ENCODE data around the gene BRD7. TPM values are rescaled to one million over a fixed set of nuclear protein-coding genes. Genes with fewer than 3 reads are reported as not detected.

Gene BRD7
- total and polyA plus RNA-seq, 2 of the 13 experiments (the other 11 are each of a cell fraction or from before 2014, with no cell fraction given), result 82.3 to 149 TPM

DNA sequence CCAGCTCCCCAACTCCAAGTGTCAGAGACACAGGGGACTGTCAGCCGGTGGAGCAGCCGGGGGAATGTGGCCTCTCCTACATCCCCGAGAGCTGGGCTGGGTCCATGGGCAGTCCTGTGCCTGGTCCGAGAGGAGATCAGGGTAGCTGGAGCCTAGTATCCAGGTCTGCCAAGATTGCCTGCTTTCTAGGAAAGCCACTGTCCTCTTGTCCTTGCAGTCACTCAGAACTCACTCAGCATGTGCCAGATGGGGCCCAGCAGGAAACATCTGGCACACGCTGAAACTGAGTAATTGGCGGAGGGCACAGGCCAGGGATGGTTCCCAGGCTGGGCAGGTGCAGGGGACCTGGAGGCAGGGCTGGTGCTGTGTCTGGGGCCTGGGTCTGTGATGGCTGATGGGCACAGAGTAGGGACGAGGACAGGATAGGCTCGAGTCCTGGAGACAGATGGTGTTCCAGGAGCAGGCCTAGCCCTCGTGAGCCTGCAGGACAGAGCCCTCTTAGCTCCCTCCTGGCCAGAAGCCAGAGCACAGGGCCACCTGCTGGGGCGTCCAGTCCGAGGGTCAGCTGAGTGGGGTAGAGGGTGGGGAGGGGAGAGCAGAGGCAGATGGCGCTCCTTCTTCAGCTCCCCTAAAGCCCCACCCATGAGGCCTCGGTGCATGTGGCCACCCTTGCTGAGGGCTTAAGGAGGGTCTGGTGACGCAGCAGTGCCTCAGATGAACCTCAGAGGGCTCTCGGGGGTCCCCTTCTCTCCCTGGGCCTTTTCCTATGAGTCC is 71.3 kb downstream of the BRD7 start (continued):
- TF ChIP-seq ZSCAN5A (CRISPR knock-in tag; IDR thresholded peaks at IDR 0.05; ENCODE audit: borderline replicate concordance), result no peak
- no peak for TF ChIP-seq ZNF10 (CRISPR knock-in tag; IDR thresholded peaks at IDR 0.05; ENCODE audit: borderline replicate concordance, low read depth)
- no peak for TF ChIP-seq CSRNP2 (CRISPR knock-in tag; conservative IDR thresholded peaks at IDR 0.05; ENCODE audit: low read depth)
- no peak for TF ChIP-seq ZNF354B (CRISPR knock-in tag; IDR thresholded peaks at IDR 0.05)
- no peak for TF ChIP-seq SNAPC2 (CRISPR knock-in tag; IDR thresholded peaks at IDR 0.05)
- no peak for TF ChIP-seq ZNF18 (CRISPR knock-in tag; IDR thresholded peaks at IDR 0.05; ENCODE audit: insufficient replicate concordance)
- TF ChIP-seq ZNF766 (CRISPR knock-in tag; IDR thresholded peaks at IDR 0.05; ENCODE audit: borderline replicate concordance), result no peak
- TF ChIP-seq, protein P1, sequence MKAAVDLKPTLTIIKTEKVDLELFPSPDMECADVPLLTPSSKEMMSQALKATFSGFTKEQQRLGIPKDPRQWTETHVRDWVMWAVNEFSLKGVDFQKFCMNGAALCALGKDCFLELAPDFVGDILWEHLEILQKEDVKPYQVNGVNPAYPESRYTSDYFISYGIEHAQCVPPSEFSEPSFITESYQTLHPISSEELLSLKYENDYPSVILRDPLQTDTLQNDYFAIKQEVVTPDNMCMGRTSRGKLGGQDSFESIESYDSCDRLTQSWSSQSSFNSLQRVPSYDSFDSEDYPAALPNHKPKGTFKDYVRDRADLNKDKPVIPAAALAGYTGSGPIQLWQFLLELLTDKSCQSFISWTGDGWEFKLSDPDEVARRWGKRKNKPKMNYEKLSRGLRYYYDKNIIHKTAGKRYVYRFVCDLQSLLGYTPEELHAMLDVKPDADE (CRISPR knock-in tag; IDR thresholded peaks at IDR 0.05), result no peak
- peak; percentile 69; the same call in 1 of the 2 replicates for TF ChIP-seq ZSCAN22 (CRISPR knock-in tag; IDR thresholded peaks at IDR 0.05)
- TF ChIP-seq DNMT3B (CRISPR knock-in tag; conservative IDR thresholded peaks at IDR 0.05), result no peak
- TF ChIP-seq MBNL3 (CRISPR knock-in tag; conservative IDR thresholded peaks at IDR 0.05), result no peak
- TF ChIP-seq, protein P2, sequence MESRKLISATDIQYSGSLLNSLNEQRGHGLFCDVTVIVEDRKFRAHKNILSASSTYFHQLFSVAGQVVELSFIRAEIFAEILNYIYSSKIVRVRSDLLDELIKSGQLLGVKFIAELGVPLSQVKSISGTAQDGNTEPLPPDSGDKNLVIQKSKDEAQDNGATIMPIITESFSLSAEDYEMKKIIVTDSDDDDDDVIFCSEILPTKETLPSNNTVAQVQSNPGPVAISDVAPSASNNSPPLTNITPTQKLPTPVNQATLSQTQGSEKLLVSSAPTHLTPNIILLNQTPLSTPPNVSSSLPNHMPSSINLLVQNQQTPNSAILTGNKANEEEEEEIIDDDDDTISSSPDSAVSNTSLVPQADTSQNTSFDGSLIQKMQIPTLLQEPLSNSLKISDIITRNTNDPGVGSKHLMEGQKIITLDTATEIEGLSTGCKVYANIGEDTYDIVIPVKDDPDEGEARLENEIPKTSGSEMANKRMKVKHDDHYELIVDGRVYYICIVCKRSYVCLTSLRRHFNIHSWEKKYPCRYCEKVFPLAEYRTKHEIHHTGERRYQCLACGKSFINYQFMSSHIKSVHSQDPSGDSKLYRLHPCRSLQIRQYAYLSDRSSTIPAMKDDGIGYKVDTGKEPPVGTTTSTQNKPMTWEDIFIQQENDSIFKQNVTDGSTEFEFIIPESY (CRISPR knock-in tag; IDR thresholded peaks at IDR 0.05), result no peak
- no peak for TF ChIP-seq ZKSCAN8 (CRISPR knock-in tag; IDR thresholded peaks at IDR 0.05; ENCODE audit: borderline replicate concordance)
- TF ChIP-seq, protein P3, sequence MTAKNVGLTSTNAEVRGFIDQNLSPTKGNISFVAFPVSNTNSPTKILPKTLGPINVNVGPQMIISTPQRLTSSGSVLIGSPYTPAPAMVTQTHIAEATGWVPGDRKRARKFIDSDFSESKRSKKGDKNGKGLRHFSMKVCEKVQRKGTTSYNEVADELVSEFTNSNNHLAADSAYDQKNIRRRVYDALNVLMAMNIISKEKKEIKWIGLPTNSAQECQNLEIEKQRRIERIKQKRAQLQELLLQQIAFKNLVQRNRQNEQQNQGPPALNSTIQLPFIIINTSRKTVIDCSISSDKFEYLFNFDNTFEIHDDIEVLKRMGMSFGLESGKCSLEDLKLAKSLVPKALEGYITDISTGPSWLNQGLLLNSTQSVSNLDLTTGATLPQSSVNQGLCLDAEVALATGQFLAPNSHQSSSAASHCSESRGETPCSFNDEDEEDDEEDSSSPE (CRISPR knock-in tag; IDR thresholded peaks at IDR 0.05), result no peak; the same call in 1 of the 2 replicates
- TF ChIP-seq ZNF337 (CRISPR knock-in tag; IDR thresholded peaks at IDR 0.05; ENCODE audit: borderline replicate concordance, low read depth), result 0 out of 2 replicates have a peak, but pooled peaks have one; percentile 58
- no peak for TF ChIP-seq IRX3 (CRISPR knock-in tag; IDR thresholded peaks at IDR 0.05; ENCODE audit: borderline replicate concordance, low read depth)
- TF ChIP-seq ZNF720 (CRISPR knock-in tag; IDR thresholded peaks at IDR 0.05), result no peak
- no peak for TF ChIP-seq ZNF615 (CRISPR knock-in tag; IDR thresholded peaks at IDR 0.05; ENCODE audit: borderline replicate concordance)

Measured in HepG2 (cell line).